Suppressor macrophage treated with lipopolysaccharide for 4 hours (primary cell): ENCODE results near the gene HEXA.
"Not testable (repeated sequence)": the region's sequence is repeated elsewhere in the genome, so short reads cannot be mapped to it uniquely, and the experiment has no call there.

Experiments used
- DNase-seq: peaks from one replicate; pipeline ENCODE4 v3.0.0-alpha.2; 2020

The HEXA gene

DNA sequence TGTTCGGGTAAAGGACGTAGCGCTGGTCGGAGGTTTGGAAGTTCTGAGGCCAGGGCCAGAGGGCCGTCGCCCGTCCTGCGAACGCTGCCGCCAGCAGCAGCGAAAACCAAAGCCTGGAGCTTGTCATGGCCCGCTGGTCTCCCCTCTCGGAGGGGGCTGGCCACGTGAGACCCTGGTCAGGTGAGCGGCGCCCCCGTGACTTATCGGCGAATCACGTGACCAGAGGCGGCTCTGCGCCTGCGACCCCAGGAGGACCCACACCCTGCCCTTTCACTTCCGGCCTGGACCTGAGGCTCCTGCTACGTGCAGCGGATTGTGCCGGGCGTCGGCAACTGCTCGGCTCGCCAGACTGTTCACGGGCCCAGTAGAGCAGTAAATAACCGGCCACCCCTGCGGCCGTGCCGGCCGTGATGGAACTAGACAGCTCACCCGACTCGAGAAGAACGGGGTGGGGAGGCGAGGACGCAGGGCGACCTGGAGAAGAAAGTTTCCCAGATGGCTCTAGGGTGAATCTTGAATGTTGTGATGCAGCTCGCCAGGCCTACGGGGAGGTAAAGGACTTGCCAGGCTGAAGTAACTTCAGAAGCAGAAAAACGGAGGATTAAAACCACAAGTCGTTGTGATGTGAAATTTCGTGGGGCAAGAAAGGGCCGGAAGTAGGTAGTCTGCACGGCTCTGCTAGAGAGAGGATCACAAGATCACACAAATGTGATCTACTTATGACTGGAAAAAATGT, at the start of gene HEXA:
Gene HEXA (minus strand): TSS at position 169 of the 736 bp plus-strand sequence. CDS start 42 bp downstream, at position 127.
- DNase-seq, result peak; percentile 84

- DNase-seq, result no peak
These were observed 47.4 kb upstream of the HEXA start for GRCh38 chr15:72423256-72423655.

DNA sequence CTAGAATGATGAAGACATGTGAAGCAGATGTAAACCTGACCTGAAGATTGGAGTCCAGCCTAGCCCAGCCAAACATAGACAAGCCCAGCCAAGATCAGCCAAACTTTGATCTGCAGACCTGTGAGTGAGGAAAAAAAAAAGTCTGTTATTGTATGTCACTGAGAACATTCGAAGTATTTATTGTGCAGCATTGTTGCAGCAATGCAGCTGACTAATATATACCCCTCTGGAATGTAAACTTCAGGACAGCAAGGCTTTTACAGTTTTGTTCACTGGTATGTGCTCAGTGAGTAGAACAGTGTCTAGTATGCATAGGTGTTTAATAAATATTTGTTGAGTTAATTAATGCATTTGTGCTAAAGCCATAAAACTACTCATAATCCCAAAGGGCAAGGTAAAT, 45.7 kb upstream of the HEXA start:
- DNase-seq, result no peak

DNA sequence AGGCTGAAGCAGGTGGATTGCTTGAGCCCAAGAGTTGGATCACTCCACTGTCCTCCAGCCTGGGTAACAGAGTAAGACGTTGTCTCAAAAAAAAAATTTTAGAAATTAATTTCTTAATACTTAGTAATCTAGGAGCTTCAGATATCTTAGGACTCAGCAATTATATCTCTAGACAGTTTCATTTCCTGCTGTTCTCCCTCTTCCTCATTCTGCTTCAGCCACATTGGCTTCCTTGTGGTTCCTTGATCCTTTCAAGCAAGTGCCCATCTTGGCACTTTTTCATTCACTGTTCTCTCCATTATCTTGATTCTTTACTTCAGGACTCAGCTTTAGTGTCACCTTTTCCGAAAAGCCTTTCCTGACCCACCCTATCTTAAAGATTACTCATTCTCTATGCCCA, 44.8 kb upstream of the HEXA start:
- peak; percentile 50 for DNase-seq

GRCh38 chr15:72419768-72420167, 44.0 kb upstream of the HEXA start:
- DNase-seq, result not testable (repeated sequence)

GRCh38 chr15:72415304-72415703, 39.5 kb upstream of the HEXA start:
- no peak for DNase-seq

DNA sequence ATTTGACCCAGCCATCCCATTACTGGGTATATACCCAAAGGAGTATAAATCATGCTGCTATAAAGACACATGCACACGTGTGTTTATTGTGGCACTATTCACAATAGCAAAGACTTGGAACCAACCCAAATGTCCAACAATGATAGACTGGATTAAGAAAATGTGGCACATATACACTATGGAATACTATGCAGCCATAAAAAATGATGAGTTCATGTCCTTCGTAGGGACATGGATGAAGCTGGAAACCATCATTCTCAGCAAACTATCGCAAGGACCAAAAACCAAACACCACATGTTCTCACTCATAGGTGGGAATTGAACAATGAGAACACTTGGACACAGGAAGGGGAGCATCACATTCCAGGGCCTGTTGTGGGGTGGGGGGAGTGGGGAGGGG, 37.5 kb upstream of the HEXA start:
- DNase-seq, result not testable (repeated sequence)

GRCh38 chr15:72411544-72411943, 35.7 kb upstream of the HEXA start:
- DNase-seq, result no peak

DNA sequence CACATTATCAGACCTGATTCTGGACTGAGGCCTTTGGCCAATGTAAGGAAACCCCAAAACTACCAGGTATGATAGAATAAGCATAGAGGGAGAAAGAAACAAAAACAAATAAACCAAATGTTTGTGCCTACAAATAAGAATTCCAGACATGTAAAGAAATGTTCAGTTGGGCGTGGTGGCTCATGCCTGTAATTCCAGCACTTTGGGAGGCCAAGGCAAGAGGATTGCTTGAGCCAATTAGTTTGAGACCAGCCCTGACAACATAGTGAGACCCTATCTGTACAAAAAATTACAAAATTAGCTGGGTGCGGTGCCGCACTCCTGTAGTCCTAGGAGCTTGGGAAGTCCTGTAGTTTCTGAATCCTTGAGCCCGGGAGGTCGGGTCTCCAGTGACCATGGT, 35.3 kb upstream of the HEXA start:
- no peak for DNase-seq

GRCh38 chr15:72406936-72407335, 31.1 kb upstream of the HEXA start:
- no peak for DNase-seq

DNA sequence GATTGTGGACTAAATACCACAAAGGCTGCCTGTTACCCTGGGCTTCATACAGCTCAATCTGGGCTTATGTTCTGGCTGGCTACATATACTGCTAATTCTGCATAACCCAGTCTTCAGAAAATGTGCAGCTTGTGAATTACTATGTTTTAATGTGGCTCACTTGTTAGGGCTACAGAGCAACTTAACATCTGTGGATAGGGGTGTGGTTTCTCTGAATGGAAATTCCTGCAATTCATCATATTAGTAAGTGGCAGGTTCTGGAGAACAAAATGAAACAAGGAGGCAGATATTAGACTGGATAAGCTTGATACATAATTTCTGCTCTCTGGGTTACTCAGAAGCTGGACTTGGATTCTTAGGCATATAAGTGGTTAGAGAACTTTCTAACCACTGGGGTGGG, 29.0 kb upstream of the HEXA start:
- no peak for DNase-seq

- DNase-seq, result no peak
These were observed 28.5 kb upstream of the HEXA start for GRCh38 chr15:72404356-72404755.

DNA sequence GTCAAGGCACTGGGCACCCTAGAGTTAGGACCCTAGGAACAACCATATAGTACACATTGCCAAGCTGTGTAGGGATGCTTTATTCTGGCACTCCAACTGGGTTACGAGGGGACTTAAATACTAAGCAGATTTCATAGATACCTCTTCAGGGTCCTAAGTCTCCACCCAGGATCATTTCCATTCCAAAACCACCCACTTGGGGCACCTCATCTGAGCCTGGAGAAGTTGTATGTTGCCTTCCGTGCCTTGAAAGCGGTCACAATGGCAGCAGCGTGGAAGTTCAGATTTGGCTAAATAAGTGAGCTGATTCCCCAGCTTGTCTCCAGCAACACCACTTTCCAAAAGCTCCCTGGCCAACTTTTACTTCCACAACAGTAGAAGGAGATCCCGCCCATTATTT, 26.9 kb upstream of the HEXA start:
- no peak for DNase-seq

DNA sequence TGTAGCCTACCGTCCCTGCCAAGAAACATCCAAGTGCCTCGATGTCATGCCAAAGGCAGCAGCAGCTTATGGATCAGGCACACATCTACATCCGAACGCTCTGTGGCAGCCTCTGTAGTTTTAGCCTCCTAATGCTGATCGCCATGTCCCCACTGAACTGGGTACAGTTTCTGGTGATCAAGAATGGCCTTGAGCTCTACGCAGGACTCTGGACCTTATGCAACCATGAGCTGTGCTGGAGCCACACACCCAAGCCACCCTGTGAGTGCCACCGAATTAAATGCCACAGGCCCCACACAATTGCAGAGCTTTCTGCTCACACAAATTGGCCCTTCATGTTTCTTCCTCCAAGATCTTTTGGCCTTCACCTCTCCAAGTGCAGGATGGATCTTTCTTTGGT, 22.8 kb upstream of the HEXA start:
- DNase-seq, result no peak

DNA sequence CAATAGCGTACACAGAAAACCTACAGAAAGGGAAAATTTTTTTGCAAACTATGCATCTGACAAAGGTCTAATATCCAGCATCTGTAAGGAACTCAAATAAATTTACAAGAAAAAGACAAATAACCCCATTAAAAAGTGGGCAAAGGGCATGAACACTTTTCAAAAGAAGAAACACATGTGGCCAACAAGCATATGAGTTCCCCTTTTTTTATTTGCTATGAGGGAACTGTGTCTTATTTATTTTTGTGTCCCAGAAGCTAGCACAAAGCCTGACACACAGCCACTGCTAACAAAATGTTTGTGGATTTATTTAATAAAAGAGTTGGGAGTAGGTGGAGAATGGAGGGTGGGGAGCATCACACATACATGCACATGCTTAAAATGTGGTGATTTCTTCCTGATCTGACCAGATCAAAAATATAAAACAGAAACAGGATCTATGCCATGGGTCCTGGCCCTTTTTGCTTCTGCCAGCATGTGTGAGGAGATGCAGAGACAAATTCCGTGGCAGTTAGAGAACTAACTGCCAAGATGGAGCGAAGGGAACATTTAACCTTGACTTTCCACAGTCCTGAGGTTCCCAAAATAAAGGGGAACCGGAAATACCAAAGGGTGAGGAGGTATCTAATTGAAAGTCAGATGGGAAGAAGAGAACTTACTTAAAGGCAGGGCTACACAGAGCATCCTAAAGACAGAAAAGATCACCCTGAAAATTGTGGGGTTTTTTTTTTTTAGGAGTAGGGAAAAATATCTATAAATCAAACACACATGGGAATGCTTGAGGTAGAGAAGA, 22.2 kb upstream of the HEXA start, which contains the start of gene TMEM202:
Gene TMEM202 (plus strand): TSS at position 510 of the 793 bp plus-strand sequence. CDS start 22 bp downstream, at position 532.
- DNase-seq, result no peak

- not testable (repeated sequence) for DNase-seq
These were observed 20.5 kb upstream of the HEXA start for GRCh38 chr15:72396331-72396730.

DNA sequence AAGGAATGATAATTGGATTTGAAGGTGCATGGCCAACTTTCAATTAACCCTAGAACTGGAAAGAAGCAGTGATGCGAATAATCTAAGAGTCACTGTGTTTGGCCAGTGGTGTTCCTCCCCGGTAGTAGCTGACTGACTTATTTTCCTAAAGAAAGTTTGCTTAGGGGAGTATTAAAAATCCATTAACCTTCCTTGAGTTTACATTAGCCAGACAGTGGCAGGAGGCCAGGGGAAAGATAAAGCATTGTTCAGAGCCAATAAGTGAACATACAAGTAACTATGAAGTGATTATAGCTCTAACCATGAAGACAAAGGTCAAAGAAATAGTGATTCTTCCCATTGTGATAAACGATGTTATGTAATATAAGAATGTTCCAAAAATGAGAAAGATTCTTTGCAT, 13.4 kb upstream of the HEXA start:
- no peak for DNase-seq

DNA sequence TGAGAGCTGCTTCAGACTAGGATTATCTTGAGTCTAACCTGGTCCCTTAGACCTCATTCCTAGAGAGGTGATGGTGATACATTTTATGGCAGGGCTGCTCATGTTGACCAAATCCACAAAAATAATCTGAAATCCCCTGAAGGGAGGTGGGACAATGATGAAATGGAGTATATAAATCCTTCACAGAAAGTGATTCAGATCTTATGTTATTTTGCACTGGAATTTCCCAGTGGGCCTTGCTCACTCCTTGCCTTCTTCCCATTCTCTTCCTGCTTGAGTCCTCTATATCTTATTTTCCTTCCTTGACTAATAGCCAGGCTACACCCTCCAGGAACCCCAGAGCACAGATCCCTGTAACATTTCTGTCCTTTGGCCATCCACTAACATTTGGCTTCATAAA, 11.9 kb upstream of the HEXA start:
- DNase-seq, result no peak

DNA sequence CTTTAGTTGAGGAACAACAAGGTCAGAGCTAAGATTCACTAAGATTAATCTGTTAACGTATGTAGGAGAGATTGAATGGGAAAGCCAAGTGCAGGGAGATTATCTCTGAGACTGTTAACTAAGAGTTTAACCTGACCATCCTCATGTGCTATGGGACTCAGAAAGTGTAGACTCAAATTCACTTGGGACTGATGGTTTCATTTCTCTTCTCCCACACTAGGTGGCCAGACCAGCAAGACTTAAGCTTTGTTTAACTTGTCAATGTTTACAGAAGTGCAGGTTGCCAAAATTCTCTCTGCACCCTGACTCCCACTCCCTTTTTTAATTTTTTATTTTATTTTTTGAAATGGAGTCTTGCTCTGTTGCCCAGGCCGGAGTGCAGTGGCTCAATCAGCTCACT, 6.3 kb upstream of the HEXA start:
- no peak for DNase-seq

DNA sequence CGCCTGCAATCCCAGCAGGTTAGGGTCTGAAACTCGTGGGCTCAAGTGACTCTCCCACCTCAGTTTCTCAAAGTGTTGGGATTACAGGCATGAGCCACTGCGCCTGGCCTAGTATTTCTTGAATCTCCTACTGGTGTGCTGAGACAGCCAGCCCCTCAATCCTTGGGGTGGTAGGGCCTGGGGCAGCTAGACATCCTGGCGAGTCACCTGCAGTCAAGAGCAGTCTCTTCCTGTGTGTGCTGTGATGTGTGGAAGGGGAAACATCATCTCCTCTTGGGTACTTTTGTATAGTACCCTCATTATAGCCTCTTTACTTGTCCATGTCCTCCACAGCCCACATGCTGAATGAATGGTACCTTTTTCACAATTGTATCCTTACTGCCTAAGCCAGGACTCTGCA, 4.9 kb upstream of the HEXA start:
- no peak for DNase-seq

DNA sequence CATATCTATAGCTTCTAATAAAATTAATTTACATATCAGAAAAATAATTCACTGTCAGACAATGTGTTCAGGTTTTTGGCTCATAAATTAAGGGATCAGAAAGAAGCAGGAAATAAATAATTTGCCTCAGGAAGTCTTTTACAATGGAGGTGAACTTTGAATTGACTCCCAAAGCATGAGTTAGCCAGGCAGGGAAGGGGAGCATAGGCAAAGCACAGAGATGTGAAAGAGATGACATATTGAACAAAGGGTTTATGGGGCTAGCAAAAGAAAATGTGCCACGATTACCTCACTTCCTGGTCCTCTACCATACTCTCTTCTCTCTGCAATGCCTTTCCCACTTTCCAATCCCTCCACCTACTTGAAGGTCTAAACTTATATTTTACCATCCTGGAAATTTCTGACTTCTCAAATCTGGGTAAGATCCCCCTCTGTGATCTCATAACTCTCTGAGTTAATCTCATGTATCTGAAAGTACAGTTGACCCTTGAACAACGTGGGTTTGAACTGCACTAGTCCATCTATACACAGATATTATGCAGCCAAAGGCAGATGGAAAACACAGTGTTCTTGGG, 4.1 kb upstream of the HEXA start:
- no peak for DNase-seq

- DNase-seq, result peak; percentile 47
These were observed 3.3 kb upstream of the HEXA start for GRCh38 chr15:72379106-72379505.

DNA sequence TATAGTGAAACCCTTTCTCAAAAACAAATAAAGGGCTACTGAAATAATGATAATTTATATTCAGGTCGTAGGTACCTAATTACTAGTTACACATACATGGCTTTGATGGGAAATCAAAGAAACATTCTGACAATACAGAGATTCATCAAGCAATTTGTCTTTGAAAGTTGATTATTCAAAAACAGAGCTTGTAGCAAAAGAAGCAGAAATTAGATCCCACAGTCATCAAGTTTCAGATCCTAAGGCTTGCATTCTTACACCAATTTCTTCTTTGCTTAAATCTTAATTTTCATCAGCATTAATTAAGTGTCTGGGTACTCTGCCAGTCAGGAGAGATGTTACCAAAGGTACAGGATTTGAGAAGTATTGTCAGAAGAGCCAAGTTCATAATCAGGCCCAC, 1.5 kb upstream of the HEXA start:
- no peak for DNase-seq

DNA sequence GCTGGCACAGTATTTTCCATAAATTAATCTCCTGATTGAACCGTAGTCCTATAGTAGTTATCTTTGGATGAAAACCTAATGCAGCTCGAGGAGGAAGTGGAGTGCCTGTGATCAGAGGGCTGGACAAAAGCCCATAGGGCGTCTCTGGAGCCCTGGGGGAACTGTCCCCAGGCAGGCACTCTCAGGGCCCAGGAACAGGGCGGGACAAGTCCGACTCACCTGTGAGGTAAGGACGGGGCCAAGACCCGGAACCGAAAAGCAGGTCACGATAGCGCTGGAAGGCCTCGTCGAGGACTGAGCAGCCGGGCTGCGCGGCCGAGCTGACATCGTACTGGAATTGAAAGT, 341 bp downstream of the HEXA start:
- peak; percentile 52 for DNase-seq
